Esophagus squamous epithelium (tissue), 5 donors: ENCODE data around the gene ZP2. TPM values are rescaled to one million over a fixed set of nuclear protein-coding genes. Genes with fewer than 3 reads are reported as not detected.

Experiments
- DNase-seq: peaks from one replicate; lab custom pipeline; 2025; lab: John Stamatoyannopoulos, UW
- H3K27ac ChIP-seq, 4 donors: fragments of 200-600 bp; sonication (generic); one replicate each; pipeline ENCODE4 v1.5.1; 2016 to 2019; ENCODE audit warnings: mild to moderate bottlenecking in 1 of 4
- H3K27me3 ChIP-seq, 4 donors: fragments of 200-600 bp; sonication (generic); 1 replicate in 3 of 4; 2 replicates in 1 of 4; pipeline versions ENCODE4 v1.5.1 to v1.6.0; 2017 to 2021; ENCODE audit warnings: antibody characterized with exemption in 1 of 4
- H3K36me3 ChIP-seq, 3 donors: fragments of 200-600 bp; sonication (generic); one replicate each; pipeline ENCODE4 v1.5.1; 2016 to 2019
- H3K4me1 ChIP-seq, 3 donors: fragments of 200-600 bp; sonication (generic); one replicate each; pipeline ENCODE4 v1.5.1; 2017 to 2019
- H3K4me3 ChIP-seq, 4 donors: fragments of 200-600 bp; sonication (generic); 1 replicate in 3 of 4; 2 replicates in 1 of 4; pipeline ENCODE4 v1.5.1; 2016 to 2019; ENCODE audit warnings: mild to moderate bottlenecking in 2 of 4, moderate library complexity in 1 of 4
- H3K9me3 ChIP-seq, 3 donors: fragments of 200-600 bp; sonication (generic); one replicate each; pipeline ENCODE4 v1.5.1; 2016 to 2019
- CTCF ChIP-seq, 6 experiments: fragments of 450-650 bp in 4 of 6; fragments of 200-600 bp in 2 of 6; sonication (generic) in 2 of 6; IDR thresholded peaks; one replicate each; pipeline ENCODE4 v1.5.1; 2016 to 2019; ENCODE audit warnings: antibody characterized with exemption in 6 of 6, mild to moderate bottlenecking in 4 of 6, moderate library complexity in 4 of 6
- POLR2A ChIP-seq, 4 donors: fragments of 450-650 bp; IDR thresholded peaks; one replicate each; pipeline ENCODE4 v1.6.1; 2017; ENCODE audit warnings: antibody characterized with exemption in 4 of 4, mild to moderate bottlenecking in 4 of 4, moderate library complexity in 3 of 4
- WGBS, 2 donors: methylation state at CpG; one replicate each; pipeline ENCODE4 v1.1.5; 2018; 5-methylcytosine and 5-hydroxymethylcytosine counted together
- intact Hi-C: fragments of 100-400 bp; cut with DNase I; formaldehyde crosslinking; loops from one replicate; pipeline ENCODE4 v1.15.0; 2022
- total RNA-seq, 4 donors: library from RNA; depleted of rRNA; stranded (reverse); fragments of >200 nt; gene quantifications; one replicate each; pipeline ENCODE4 v1.1.0, GENCODE V29; 2016
- donor health status: DM: yes; HTN: yes; CAD: no.

ZP2 gene
- total RNA-seq, 4 donors from 2014 or later: not detected

GRCh38 chr16:21217121-21217520 is 5.7 kb upstream of the ZP2 start:
- WGBS, 2 donors: 52 to 61% methylated on average over 2 of the region's 2 CpGs
- Histone ChIP-seq H3K9me3 (no peaks in the 10 kb centered on the region), H3K4me1 (peaks cover 0 to 25% (median 0%) of the 10 kb centered on the region in 3 donors), H3K36me3 (no peaks in the 10 kb centered on the region), H3K27me3 (peaks cover 0 to 68% (median 0%) of the 10 kb centered on the region in 4 donors), H3K4me3 (no peak overlapping the region), H3K27ac (no peak overlapping the region)
- TF ChIP-seq CTCF (IDR thresholded peaks at IDR 0.05) (no peak), POLR2A (IDR thresholded peaks at IDR 0.05) (no peak)
- DNase-seq: no peak
- intact Hi-C loops: no loop called here

GRCh38 chr16:21214086-21214485 is 2.7 kb upstream of the ZP2 start:
- H3K4me1 ChIP-seq: peaks cover 0 to 25% (median 4%) of the 10 kb centered on the region in 3 donors

GRCh38 chr16:21208446-21209230 is 2.7 kb downstream of the ZP2 start:
- no peaks in the 10 kb centered on the region for H3K9me3 ChIP-seq
- 64 to 67% methylated on average over 2 of the region's 2 CpGs for WGBS, 2 donors
- DNase-seq: no peak
- H3K27ac ChIP-seq: no peak overlapping the region
- H3K4me1 ChIP-seq: peaks cover 0 to 12% (median 4%) of the 10 kb centered on the region in 3 donors
- no peak for TF ChIP-seq POLR2A (IDR thresholded peaks at IDR 0.05)
- TF ChIP-seq CTCF (IDR thresholded peaks at IDR 0.05): no peak
- H3K27me3 ChIP-seq: peaks cover 0 to 45% (median 0%) of the 10 kb centered on the region in 4 donors
- H3K36me3 ChIP-seq: no peaks in the 10 kb centered on the region
- no peak overlapping the region for H3K4me3 ChIP-seq
- intact Hi-C loops: no loop called here

More at GRCh38 chr16:21214086-21214485, 2.7 kb upstream of the ZP2 start:
- Histone ChIP-seq H3K9me3 (no peaks in the 10 kb centered on the region), H3K27ac (no peak overlapping the region), H3K4me3 (no peak overlapping the region), H3K36me3 (no peaks in the 10 kb centered on the region), H3K27me3 (peaks cover 0 to 64% (median 0%) of the 10 kb centered on the region in 4 donors)
- TF ChIP-seq POLR2A (IDR thresholded peaks at IDR 0.05) (no peak), CTCF (IDR thresholded peaks at IDR 0.05) (no peak)
- intact Hi-C loops: no loop called here
- DNase-seq: no peak
- 53 to 67% methylated on average over 1 to 4 of the region's 4 CpGs for WGBS, 2 donors

- Histone ChIP-seq H3K27me3 (peaks cover 0 to 46% (median 0%) of the 10 kb centered on the region in 4 donors), H3K36me3 (no peaks in the 10 kb centered on the region), H3K27ac (no peak overlapping the region), H3K4me1 (peaks cover 0 to 12% (median 4%) of the 10 kb centered on the region in 3 donors), H3K9me3 (no peaks in the 10 kb centered on the region), H3K4me3 (no peak overlapping the region)
- TF ChIP-seq POLR2A (IDR thresholded peaks at IDR 0.05): no peak
- no peak for TF ChIP-seq CTCF (IDR thresholded peaks at IDR 0.05)
- DNase-seq: no peak
- 81 to 86% methylated on average over 4 of the region's 4 CpGs for WGBS, 2 donors
- intact Hi-C loops: no loop called here
Measured at GRCh38 chr16:21206550-21206949, 4.8 kb downstream of the ZP2 start.

- no peak overlapping the region for H3K4me3 ChIP-seq
- H3K9me3 ChIP-seq: no peaks in the 10 kb centered on the region
- peaks cover 0 to 52% (median 0%) of the 10 kb centered on the region in 4 donors for H3K27me3 ChIP-seq
- TF ChIP-seq POLR2A (IDR thresholded peaks at IDR 0.05) (no peak), CTCF (IDR thresholded peaks at IDR 0.05) (no peak)
- no peak for DNase-seq
- H3K27ac ChIP-seq: no peak overlapping the region
- H3K4me1 ChIP-seq: peaks cover 0 to 12% (median 4%) of the 10 kb centered on the region in 3 donors
- intact Hi-C loops: no loop called here
- H3K36me3 ChIP-seq: no peaks in the 10 kb centered on the region
Measured at GRCh38 chr16:21205303-21205702, 6.1 kb downstream of the ZP2 start.
